HG02970 (cell line): ENCODE data around the gene SNU13.
"Not testable (repeated sequence)": the region's sequence is repeated elsewhere in the genome, so short reads cannot be mapped to it uniquely, and the experiment has no call there.

Experiments used
- ATAC-seq: cut with Tn5 transposase; IDR thresholded peaks from one replicate; pipeline ENCODE4 v1.9.1; 2021; ENCODE audit warnings: mild to moderate bottlenecking, moderate library complexity, moderate number of reproducible peaks; ENCODE audit not compliant: unreplicated experiment, low FRiP score

Gene SNU13

DNA sequence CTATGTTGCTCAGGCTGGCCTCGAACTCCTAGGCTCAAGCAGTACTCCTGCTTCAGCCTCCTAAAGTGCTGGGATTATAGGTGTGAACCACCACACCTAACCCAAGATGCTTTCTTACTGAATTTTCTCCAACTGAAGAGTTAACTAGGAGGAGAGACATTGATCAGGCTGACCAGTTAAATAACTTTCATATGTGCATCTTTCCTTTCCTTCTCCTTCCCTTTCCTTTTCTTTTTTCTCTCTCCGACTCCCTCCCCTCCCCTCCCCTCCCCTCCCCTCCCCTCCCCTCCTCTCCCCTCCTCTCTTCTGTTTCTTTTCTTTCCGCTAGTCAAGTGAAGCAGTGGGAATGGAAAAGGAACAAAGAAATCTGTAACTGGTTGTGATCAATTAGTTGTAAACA, 40.9 kb downstream of the SNU13 start:
- no peak for ATAC-seq

DNA sequence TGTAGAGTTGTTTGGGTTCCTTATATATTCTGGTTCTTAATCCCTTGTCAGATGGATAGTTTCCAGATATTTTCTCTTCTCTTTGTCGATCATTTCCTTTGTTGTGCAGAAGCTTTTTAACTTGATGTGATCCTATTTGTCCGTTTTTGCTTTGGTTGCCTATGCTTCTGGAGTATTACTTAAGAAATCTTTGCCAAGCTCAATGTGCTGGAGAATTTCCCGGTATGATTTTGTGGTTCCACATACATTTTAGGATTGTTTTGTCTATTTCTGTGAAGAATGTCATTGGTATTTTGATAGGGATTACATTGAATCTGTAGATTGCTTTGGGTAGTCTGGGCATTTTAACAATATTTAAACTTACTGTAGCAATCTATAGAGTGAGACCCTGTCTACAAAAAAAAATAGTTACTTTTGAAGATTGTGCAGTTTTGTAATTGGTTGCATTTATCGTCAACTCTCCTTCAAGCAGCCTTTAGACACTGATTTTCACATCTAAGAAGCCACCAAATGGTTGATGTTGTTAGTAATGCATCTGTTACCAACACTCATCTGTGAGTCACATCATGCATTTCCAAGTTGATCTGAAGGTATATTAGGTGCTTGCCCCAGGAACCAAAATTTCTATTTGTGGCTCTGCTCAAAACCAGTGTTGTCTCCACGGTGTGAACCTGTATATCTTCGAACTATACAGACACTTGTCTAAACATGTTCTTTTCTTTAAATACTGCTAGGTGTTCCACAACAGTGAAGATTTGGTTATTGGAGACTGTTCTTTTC, 46.1 kb downstream of the SNU13 start:
- no peak for ATAC-seq

DNA sequence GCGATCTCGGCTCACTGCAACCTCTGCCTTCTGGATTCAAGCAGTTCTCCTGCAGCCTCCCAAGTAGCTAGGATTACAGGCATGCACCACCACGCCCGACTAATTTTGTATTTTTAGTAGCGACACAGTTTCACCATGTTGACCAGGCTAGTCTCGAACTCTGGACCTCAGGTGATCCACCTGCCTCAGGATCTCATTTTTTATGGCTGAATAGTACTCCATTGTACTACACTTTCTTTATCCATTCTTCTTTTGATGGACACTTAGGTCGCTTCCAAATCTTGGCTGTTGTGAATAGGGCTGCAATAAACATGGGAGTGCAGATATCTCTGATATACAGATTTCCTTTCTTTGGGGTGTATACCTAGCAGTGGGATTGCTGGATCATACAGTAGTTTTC, 46.8 kb downstream of the SNU13 start:
- no peak for ATAC-seq

DNA sequence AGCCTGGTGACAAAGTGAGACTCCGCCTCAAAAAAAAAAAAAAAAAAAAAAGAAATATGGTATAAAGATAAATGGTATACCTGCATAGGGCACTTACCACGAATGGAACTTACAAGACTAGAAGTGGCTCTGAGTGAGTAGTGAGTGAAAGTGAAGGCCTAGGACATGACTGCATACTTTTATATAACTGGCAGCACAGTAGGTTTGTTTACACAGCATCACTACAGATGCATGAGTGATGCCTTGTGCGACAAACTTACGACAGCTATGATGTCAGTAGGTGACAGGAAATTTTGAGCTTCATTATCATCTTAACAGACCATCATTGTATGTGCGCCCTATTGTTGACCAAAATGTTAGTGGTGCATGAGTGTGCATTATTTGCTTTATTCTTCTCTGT, 49.9 kb downstream of the SNU13 start:
- no peak for ATAC-seq

DNA sequence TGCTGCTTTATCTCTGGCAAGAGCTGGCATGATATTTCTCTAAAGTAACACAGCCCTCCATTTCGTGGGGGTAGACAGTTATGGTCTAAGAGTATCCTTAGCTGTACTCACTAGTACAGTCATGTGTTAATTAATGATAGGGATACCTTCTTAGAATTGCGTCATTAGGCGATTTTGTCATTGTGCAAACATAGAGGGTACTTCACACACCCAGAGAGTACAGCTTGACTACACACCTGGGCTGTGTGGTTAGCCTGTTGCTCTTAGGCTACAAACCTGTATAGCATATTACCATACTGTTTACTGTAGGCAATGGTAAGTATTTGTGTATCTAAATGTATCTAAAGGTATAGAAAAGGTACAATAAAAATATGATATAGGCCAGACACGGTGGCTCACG, 50.5 kb downstream of the SNU13 start:
- ATAC-seq = no peak

DNA sequence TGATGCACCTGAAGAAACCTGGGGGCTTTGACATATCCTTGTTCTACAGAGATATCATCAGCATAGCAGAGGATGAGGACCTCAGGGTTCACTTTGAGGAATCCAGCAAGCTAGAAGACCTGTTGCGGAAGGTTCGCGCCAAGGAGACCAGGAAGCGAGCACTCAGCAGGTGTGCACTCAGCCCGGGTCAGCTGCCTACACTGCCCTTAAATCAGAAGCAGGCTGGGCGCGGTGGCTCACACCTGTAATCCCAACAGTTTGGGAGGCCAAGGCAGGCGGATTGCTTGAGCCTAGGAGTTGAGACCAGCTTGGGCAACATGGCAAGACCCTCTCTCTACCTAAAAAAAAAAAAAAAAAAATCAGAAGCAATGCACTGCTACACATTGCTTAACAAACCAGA, 51.0 kb downstream of the SNU13 start:
- ATAC-seq = not testable (repeated sequence)

DNA sequence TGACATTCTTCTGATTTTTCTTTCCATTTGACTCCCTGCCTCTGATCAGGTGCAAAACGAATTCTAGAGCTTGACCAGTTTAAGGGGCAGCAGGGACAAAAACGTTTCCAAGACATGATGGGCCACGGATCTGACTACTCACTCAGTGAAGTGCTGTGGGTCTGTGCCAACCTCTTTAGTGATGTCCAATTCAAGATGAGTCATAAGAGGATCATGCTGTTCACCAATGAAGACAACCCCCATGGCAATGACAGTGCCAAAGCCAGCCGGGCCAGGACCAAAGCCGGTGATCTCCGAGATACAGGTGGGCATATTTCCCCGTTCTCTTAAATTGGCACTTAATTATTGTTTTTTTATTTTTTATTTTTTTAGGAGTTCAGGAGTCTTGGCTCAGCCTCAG, 52.2 kb downstream of the SNU13 start:
- ATAC-seq = no peak

DNA sequence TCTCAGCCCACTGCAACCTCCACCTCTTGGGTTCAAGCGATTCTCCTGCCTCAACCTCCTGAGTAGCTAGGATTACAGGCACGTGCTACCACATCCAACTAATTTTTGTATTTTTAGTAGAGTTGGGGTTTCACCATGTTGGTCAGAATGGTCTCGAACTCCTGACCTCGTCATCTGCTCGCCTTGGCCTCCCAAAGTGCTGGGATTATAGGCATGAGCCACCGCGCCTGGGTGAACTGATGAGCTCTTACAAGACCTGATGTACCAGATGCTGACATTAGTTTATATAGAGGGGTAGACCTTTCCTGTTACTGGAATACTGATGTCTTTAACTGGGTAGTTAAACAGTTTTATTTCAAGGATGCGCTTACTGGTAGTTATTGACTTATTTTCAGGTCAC, 54.1 kb downstream of the SNU13 start:
- not testable (repeated sequence) for ATAC-seq

DNA sequence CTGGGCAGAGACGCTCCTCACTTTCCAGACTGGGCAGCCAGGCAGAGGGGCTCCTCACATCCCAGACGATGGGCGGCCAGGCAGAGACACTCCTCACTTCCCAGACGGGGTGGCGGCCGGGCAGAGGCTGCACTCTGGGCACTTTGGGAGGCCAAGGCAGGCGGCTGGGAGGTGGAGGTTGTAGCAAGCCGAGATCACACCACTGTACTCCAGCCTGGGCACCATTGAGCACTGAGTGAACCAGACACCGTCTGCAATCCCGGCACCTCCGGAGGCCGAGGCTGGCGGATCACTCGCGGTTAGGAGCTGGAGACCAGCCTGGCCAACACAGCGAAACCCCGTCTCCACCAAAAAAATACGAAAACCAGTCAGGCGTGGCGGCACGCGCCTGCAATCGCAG, 57.1 kb downstream of the SNU13 start:
- not testable (repeated sequence) for ATAC-seq

DNA sequence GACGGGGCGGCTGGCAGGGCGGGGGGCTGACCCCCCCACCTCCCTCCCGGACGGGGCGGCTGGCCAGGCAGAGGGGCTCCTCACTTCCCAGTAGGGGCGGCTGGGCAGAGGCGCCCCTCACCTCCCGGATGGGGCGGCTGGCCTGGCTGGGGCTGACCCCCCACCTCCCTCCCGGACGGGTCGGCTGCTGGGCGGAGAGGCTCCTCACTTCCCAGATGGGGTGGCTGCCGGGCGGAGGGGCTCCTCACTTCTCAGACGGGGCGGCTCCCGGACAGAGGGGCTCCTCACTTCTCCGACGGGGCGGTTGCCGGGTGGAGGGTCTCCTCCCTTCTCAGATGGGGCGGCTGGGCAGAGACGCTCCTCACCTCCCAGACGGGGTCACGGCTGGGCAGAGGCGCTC, 57.6 kb downstream of the SNU13 start:
- ATAC-seq = not testable (repeated sequence)

DNA sequence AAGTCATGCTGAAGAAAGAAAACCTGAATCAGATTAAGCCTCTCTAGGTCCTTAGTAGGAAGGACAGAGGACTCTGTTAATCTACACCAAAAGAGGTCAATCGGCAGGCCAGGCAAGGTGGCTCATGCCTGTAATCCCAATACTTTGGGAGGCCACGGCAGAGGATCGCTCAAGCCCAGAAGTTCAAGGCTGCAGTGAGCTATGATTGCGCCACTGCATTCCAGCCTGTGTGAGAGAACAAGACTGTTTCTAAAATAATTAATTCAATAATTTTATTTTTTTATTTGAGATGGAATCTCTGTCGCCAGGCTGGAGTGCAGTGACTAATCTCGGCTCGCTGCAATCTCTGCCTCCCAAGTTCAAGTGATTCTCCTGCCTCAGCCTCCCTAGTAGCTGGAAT, 63.1 kb downstream of the SNU13 start:
- ATAC-seq = no peak
